Fibroblast of pulmonary artery (primary cell): ENCODE data around the gene SLC4A3.

Experiments used
- DNase-seq: peaks from one replicate; pipeline ENCODE4 v3.0.0-alpha.2; 2010; ENCODE audit warnings: low read depth
- H3K4me3 ChIP-seq: replicated peaks from 2 replicates; pipeline ENCODE4 v1.5.1; 2011; ENCODE audit warnings: low read depth, mild to moderate bottlenecking, control low read depth, low read length, moderate library complexity
- TF ChIP-seq, protein P1 (sequence below): IDR thresholded peaks from 2 replicates; pipeline ENCODE4 v1.5.1; 2011; ENCODE audit warnings: mild to moderate bottlenecking, control low read depth, low read length, inconsistent platforms; ENCODE audit errors: missing control alignments

Gene SLC4A3

DNA sequence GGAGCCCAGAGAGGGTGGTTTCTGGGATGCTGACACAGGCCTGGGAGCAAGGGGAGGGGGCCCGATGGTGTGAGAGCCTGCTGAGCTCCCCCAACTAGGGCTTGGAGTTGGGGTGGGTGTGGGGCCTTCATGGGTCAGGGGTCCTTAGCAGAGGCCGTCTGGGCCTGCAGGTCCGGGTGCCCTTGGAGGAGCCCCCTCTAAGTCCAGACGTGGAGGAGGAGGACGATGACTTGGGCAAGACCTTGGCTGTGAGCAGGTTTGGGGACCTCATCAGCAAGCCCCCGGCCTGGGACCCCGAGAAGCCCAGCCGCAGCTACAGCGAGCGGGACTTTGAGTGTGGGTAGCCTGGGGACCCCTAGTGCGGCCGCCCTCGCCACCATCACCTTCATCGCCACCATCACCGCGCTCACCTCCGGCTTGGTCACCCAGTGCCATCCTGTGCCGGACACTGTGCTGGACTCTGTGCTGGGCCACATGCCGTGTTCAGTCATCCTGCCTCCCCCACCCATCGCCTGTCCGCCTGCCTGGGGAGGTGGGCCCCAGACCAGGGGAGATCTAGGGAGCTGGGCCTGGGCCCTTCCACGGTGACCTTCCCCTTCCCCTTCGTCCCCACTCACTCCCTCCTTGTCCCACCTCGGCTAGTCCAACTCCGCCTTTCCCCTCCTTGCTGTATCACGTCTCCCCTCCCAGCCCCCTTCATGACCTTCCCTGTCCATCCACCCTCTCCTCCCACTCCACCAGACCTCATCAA is 980 bp downstream of the SLC4A3 start:
- DNase-seq: no peak
- H3K4me3 ChIP-seq: peak overlapping the region; percentile 52
- TF ChIP-seq, protein P1, sequence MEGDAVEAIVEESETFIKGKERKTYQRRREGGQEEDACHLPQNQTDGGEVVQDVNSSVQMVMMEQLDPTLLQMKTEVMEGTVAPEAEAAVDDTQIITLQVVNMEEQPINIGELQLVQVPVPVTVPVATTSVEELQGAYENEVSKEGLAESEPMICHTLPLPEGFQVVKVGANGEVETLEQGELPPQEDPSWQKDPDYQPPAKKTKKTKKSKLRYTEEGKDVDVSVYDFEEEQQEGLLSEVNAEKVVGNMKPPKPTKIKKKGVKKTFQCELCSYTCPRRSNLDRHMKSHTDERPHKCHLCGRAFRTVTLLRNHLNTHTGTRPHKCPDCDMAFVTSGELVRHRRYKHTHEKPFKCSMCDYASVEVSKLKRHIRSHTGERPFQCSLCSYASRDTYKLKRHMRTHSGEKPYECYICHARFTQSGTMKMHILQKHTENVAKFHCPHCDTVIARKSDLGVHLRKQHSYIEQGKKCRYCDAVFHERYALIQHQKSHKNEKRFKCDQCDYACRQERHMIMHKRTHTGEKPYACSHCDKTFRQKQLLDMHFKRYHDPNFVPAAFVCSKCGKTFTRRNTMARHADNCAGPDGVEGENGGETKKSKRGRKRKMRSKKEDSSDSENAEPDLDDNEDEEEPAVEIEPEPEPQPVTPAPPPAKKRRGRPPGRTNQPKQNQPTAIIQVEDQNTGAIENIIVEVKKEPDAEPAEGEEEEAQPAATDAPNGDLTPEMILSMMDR: no peak

DNA sequence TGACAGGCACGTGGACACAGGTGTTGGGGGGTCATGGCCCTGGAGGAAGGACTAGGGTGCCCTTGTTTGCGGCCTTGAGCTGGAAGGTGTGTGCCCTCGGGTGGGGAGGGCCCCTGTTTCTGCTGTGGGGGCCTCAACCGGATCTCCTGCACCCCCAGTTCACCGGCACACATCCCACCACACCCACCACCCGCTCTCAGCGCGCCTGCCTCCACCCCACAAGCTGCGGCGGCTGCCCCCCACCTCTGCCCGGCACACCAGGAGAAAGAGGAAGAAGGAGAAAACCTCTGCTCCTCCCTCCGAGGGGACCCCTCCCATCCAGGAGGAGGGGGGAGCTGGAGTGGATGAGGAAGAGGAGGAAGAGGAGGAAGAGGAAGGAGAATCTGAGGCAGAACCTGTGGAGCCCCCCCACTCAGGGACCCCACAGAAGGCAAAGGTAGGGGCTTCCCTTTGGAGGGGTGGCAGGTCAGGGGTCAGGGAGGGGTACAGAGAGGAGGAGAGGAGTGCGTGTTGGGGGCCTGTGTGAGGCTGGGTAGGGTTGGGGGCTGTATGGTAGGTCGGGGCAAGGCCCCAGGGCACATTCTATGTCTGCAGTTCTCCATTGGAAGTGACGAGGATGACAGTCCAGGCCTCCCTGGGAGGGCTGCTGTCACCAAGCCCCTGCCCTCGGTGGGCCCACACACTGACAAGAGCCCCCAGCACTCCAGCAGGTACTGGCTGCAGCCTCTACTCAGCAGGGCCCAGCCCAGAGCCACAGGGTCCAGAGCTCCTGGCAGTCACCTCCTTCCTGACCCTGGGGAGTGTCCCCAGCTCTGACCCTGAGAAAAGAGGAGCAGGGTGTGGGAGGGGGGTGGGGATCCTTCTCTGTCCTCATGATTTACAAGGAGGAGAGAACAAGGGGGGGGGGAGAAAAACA is 1.8 kb downstream of the SLC4A3 start:
- TF ChIP-seq, protein P1: no peak
- DNase-seq: no peak
- H3K4me3 ChIP-seq: no peak overlapping the region

DNA sequence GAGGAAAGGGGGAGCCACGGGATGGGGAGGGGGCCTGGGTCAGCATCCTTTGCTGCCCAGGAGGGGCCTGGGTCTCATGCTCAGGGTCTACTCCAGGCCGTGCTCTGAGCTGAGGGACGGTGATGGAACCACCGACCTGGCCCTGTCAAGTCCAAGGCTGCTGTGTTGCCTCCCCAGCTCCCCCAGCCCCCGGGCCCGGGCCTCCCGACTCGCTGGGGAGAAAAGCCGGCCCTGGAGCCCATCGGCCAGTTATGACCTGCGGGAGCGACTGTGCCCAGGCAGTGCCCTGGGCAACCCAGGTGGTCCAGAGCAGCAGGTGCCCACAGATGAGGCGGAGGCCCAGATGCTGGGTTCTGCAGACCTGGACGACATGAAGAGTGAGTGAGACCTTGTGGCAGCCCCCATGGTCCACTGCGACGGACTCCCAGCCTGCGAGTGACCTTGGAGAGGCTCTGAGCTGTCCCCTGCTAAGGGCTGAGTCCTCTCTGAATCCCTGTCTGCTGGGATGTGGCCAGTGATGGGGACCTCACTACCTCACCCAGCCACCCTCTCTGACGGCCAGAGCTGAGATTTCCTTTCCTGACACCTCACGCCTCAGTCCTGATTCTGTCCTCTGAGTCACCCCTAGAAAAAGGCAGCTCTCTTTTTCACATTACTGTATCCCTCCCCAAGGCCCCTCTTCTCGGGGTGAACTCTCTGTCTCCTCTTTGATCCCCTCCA is 2.7 kb downstream of the SLC4A3 start:
- DNase-seq: no peak
- TF ChIP-seq, protein P1: no peak
- H3K4me3 ChIP-seq: no peak overlapping the region

DNA sequence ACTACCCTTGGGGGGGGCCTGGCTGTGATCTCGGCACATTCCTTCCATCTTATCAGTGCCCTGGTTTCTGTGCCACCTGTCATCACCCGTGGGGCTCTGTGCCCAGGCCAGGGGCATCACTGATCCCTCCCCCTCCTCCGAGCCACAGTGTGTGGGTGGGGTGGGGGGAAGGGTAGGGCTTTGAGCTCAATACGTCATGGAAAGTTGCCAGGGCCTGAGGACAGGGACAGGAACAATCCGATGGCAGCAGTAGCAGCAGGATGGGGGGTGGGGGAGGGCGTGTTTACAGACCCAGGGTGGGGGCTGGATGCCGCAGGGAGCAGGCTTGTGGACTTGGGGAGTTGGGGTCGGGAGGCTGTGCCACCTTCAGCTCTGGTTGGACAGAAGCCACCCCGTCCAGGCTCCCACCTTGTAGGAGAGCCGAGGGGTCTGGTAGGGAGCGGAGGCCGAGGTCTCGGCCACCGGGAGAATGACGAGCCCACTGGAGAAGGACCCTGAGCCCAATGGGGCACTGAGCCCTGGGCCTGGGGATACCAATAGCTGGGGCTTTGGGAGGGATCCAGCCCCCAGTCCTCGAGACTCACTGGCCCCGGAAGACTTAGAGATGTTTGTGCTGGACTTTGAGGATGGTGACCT is 3.5 kb downstream of the SLC4A3 start:
- TF ChIP-seq, protein P1: no peak
- no peak overlapping the region for H3K4me3 ChIP-seq
- DNase-seq: no peak

DNA sequence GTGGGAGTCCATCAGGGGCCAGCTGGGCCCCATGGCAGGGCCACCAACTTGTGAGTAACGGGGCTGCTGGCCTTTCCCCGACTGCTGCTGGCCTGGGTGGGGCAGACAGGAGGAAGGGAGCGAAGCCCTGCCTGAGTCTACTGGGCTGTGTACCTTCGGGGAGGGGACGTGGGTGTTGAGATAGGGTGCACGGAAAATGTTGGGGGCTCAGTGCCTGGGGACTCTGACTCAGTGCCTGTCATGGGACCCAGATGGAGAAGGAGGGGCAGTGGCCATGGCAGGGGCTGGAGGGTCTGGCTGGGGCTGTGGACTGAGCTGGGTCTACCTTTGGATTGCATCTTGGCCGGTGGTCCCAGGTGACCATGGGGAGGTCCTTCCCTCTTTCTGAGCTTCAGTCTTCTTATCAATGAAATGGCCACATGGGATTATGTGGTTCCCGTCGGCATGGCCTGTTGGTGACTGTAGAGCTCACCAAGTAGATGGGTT is 4.0 kb downstream of the SLC4A3 start:
- TF ChIP-seq, protein P1: no peak
- DNase-seq: no peak

More for the DNA sequence above, 4.0 kb downstream of the SLC4A3 start:
- no peak overlapping the region for H3K4me3 ChIP-seq
